Mesodermal cell (in vitro differentiated cells): ENCODE results near the gene TLCD4.
"Not testable (repeated sequence)": the region's sequence is repeated elsewhere in the genome, so short reads cannot be mapped to it uniquely, and the experiment has no call there.

Experiments
- H3K27ac ChIP-seq: 2 replicates; pipeline ENCODE4 v1.7.0; 2013; ENCODE audit warnings: mild to moderate bottlenecking, low read depth, low read length, moderate library complexity; ENCODE audit not compliant: severe bottlenecking
- H3K36me3 ChIP-seq: 2 replicates; pipeline ENCODE4 v1.7.1; 2013; ENCODE audit warnings: mild to moderate bottlenecking, low read length, moderate library complexity; ENCODE audit not compliant: control insufficient read depth, insufficient read depth
- H3K4me1 ChIP-seq: one replicate; pipeline ENCODE4 v1.7.1; 2013; ENCODE audit warnings: mild to moderate bottlenecking, low read length; ENCODE audit not compliant: insufficient read depth, control insufficient read depth, poor library complexity, severe bottlenecking
- H3K4me3 ChIP-seq: 2 replicates; pipeline ENCODE4 v1.7.0; 2013; ENCODE audit warnings: low read length, control low read depth, mild to moderate bottlenecking; ENCODE audit not compliant: insufficient read depth, poor library complexity, severe bottlenecking; ENCODE audit errors: extremely low read depth
- H3K9me3 ChIP-seq: 2 replicates; pipeline ENCODE4 v1.7.1; 2013; ENCODE audit warnings: mild to moderate bottlenecking, low read length, moderate library complexity; ENCODE audit not compliant: control insufficient read depth
- WGBS, 2 experiments: methylation state at CpG; one replicate each; pipeline ENCODE4 v1.1.5; 2013; ENCODE audit warnings: missing lambda C conversion rate in 2 of 2; ENCODE audit not compliant: insufficient coverage in 2 of 2; 5-methylcytosine and 5-hydroxymethylcytosine counted together

TLCD4 gene

GRCh38 chr1:95154096-95154495 is 36.9 kb downstream of the TLCD4 start:
- Histone ChIP-seq H3K9me3 (no peaks in the 10 kb centered on the region), H3K4me3 (no peak overlapping the region), H3K4me1 (no peaks in the 10 kb centered on the region), H3K27ac (no peak overlapping the region), H3K36me3 (no peaks in the 10 kb centered on the region)
- WGBS, 2 experiments = 75 to 100% methylated on average over 1 of the region's 1 CpG

DNA sequence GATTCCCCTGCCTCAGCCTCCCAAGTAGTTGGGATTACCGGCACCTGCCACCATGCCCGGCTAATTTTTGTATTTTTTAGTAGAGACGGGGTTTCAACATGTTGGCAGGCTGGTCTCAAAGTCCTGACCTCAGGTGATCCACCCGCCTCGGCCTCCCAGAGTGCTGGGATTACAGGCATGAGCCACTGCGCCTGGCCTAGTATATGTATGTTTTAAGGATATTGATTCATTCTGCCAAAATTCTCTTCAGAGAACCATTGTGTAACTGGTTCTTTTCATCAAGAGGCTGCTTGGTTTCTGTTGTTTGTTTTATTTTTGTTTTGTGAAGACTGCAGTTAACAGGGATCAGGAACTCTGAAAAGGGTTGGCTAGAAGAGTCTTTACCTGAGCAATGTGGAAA is 48.4 kb downstream of the TLCD4 start:
- WGBS, 2 experiments = 95 to 97% methylated on average over 5 to 6 of the region's 6 CpGs
- H3K9me3 ChIP-seq = not testable (repeated sequence)

More for the DNA sequence above, 48.4 kb downstream of the TLCD4 start:
- H3K36me3 ChIP-seq, H3K4me1 ChIP-seq, H3K27ac ChIP-seq, H3K4me3 ChIP-seq: not testable (repeated sequence)
